PC-3 (cell line): ENCODE measurements around the gene TMEM79. TPM values are rescaled to one million over a fixed set of nuclear protein-coding genes. Genes with fewer than 3 reads are reported as not detected.
A peak's percentile ranks its signal among the peaks of the same experiment; 100 is the strongest.

Experiments used
- ATAC-seq: fragments of 200-7000 bp; cut with Tn5 transposase; 2 replicates; pipeline ENCODE4 v1.9.1; 2020; ENCODE audit warnings: mild to moderate bottlenecking, moderate library complexity
- BruUV-seq: library from RNA; stranded (reverse); fragments of 400-500 nt; replicated peaks from 2 replicates; lab custom pipeline; 2021; lab: Mats Ljungman, UMichigan
- CTCF ChIA-PET: fragments of 300-600 bp; sonication (Branson Sonifier 250); formaldehyde crosslinking; loops from one replicate; lab custom pipeline; 2022; ENCODE audit warnings: antibody characterized with exemption; lab: Charles Lee
- POLR2A ChIA-PET: fragments of 300-600 bp; sonication (Branson Sonifier 250); formaldehyde crosslinking; loops from one replicate; lab custom pipeline; 2022; ENCODE audit warnings: antibody characterized with exemption; ENCODE audit not compliant: unreplicated experiment; lab: Charles Lee
- DNase-seq: peaks from one replicate; pipeline ENCODE4 v3.0.0-alpha.2; 2015
- H2AFZ ChIP-seq: fragments of 300-600 bp; sonication (generic); 2 replicates; pipeline ENCODE4 v1.6.0; 2016; ENCODE audit warnings: antibody characterized with exemption, low read length
- H3F3A ChIP-seq: fragments of 300-600 bp; sonication (generic); one replicate; pipeline ENCODE4 v1.6.0; 2017; ENCODE audit warnings: antibody characterized with exemption, low read length, control low read depth, mild to moderate bottlenecking; ENCODE audit not compliant: unreplicated experiment
- H3K27ac ChIP-seq: fragments of 300-600 bp; sonication (generic); 2 replicates; pipeline ENCODE4 v1.5.1; 2016; ENCODE audit warnings: mild to moderate bottlenecking, low read length
- H3K27me3 ChIP-seq: fragments of 300-600 bp; sonication (generic); 2 replicates; pipeline ENCODE4 v1.6.1; 2016; ENCODE audit warnings: low read length, mixed read lengths
- H3K36me3 ChIP-seq: fragments of 300-600 bp; sonication (generic); 2 replicates; pipeline ENCODE4 v1.6.1; 2016; ENCODE audit warnings: low read depth, mixed run types, low read length, mixed read lengths
- H3K4me1 ChIP-seq: fragments of 300-600 bp; sonication (generic); 2 replicates; pipeline ENCODE4 v1.5.1; 2016; ENCODE audit warnings: low read length; ENCODE audit not compliant: insufficient read depth
- H3K4me2 ChIP-seq: fragments of 300-600 bp; sonication (generic); 2 replicates; pipeline ENCODE4 v1.6.0; 2016; ENCODE audit warnings: low read length
- H3K4me3 ChIP-seq: fragments of 300-600 bp; sonication (generic); 2 replicates; pipeline ENCODE4 v1.5.1; 2016; ENCODE audit warnings: mild to moderate bottlenecking, low read length, mixed read lengths
- H3K79me2 ChIP-seq: fragments of 300-600 bp; sonication (generic); 2 replicates; pipeline ENCODE4 v1.6.1; 2017; ENCODE audit warnings: low read length, mixed read lengths
- H3K9ac ChIP-seq: fragments of 300-600 bp; sonication (generic); 2 replicates; pipeline ENCODE4 v1.6.0; 2016; ENCODE audit warnings: mild to moderate bottlenecking, low read length
- H3K9me2 ChIP-seq: fragments of 300-600 bp; sonication (generic); replicated peaks from 2 replicates; pipeline ENCODE4 v1.6.1; 2016; ENCODE audit warnings: mixed run types, low read length, mixed read lengths
- H3K9me3 ChIP-seq: fragments of 300-600 bp; sonication (generic); 2 replicates; pipeline ENCODE4 v1.6.1; 2016; ENCODE audit warnings: low read length, mixed read lengths
- H4K20me1 ChIP-seq: fragments of 300-600 bp; sonication (generic); 2 replicates; pipeline ENCODE4 v1.6.1; 2016; ENCODE audit warnings: low read length, mixed read lengths
- EZH2 ChIP-seq: fragments of 300-600 bp; sonication (generic); IDR thresholded peaks from one replicate; pipeline ENCODE4 v1.6.1; 2017; ENCODE audit warnings: antibody characterized with exemption, mild to moderate bottlenecking, low read length; ENCODE audit not compliant: unreplicated experiment
- EZH2phosphoT487 ChIP-seq: fragments of 300-600 bp; sonication (generic); IDR thresholded peaks from 2 replicates; pipeline ENCODE4 v1.6.1; 2018; ENCODE audit warnings: mild to moderate bottlenecking, antibody characterized with exemption, low read length, borderline replicate concordance
- intact Hi-C: fragments of 100-400 bp; cut with micrococcal nuclease; formaldehyde crosslinking; loops from 2 replicates; pipeline ENCODE4 v1.9.0; 2023
- total RNA-seq: library from RNA; depleted of rRNA; stranded (reverse); fragments of >200 nt; gene quantifications from 2 replicates; pipeline ENCODE4 v1.2.3, GENCODE V29; 2014
- TF ChIP-seq, protein P1 (sequence below): fragments of 300-600 bp; sonication (generic); conservative IDR thresholded peaks from 2 replicates; pipeline ENCODE4 v1.5.1; 2017; ENCODE audit warnings: antibody characterized with exemption, low read depth, mild to moderate bottlenecking, low read length

Gene TMEM79
- total RNA-seq, 1 experiment from 2014 or later, result 8.1 TPM

GRCh38 chr1:156262461-156263287 is 21.5 kb upstream of the TMEM79 start:
- H3F3A ChIP-seq, result peaks cover 12% of the 10 kb centered on the region
- no peaks in the 10 kb centered on the region for H3K9me2 ChIP-seq
- H3K4me1 ChIP-seq, result peaks cover 25% of the 10 kb centered on the region
- H3K4me3 ChIP-seq, result peak overlapping the region; percentile 16; the same call in 1 of the 2 replicates
- peaks cover 77% of the 10 kb centered on the region for H3K36me3 ChIP-seq
- DNase-seq (peak; percentile 98), ATAC-seq (peak; percentile 85)
- H3K79me2 ChIP-seq, result peaks cover 3% of the 10 kb centered on the region; the same call in 1 of the 2 replicates
- peak overlapping the region; percentile 91 for H3K27ac ChIP-seq
- 0 out of 2 replicates have a peak, but pooled peaks cover 4% of the 10 kb centered on the region for H4K20me1 ChIP-seq
- H2AFZ ChIP-seq, result no peak overlapping the region
- peak overlapping the region; percentile 39 for H3K9ac ChIP-seq
- peak overlapping the region; percentile 74 for H3K4me2 ChIP-seq
- TF ChIP-seq EZH2phosphoT487, result no peak
- TF ChIP-seq, protein P1, sequence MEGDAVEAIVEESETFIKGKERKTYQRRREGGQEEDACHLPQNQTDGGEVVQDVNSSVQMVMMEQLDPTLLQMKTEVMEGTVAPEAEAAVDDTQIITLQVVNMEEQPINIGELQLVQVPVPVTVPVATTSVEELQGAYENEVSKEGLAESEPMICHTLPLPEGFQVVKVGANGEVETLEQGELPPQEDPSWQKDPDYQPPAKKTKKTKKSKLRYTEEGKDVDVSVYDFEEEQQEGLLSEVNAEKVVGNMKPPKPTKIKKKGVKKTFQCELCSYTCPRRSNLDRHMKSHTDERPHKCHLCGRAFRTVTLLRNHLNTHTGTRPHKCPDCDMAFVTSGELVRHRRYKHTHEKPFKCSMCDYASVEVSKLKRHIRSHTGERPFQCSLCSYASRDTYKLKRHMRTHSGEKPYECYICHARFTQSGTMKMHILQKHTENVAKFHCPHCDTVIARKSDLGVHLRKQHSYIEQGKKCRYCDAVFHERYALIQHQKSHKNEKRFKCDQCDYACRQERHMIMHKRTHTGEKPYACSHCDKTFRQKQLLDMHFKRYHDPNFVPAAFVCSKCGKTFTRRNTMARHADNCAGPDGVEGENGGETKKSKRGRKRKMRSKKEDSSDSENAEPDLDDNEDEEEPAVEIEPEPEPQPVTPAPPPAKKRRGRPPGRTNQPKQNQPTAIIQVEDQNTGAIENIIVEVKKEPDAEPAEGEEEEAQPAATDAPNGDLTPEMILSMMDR, result no peak
- TF ChIP-seq EZH2, result no peak
- intact Hi-C loops, result loop anchor here (1.0 kb wide), 1 partner anchor 20 kb away; the partner anchor contains the start of gene SMG5
- POLR2A ChIA-PET, result interaction anchor here (1.0 kb wide), 1 partner anchor 20 kb away, joined by 3 read pairs; the partner anchor contains the start of gene SMG5
- no peaks in the 10 kb centered on the region for H3K27me3 ChIP-seq
- CTCF ChIA-PET, result no interaction called here
- H3K9me3 ChIP-seq, result no peaks in the 10 kb centered on the region
- BruUV-seq, result no TSS peak

DNA sequence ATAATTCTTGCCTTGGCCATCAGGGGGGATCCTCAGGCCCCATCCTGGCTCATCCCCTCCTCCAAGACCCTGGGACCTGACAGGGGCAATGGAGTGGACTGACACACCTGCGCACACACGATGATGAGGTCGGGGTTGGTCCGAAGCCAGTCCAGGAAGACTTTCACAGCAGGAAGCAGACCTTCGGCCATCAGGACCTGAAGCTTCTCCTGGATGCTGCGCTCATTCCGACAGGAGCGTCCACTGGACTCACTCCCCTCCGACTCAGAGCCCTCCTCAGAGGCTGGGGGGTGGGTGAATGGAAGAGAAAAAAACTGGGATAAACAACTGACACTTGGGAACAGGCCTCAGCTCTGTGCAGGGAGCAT is 20.9 kb upstream of the TMEM79 start:
- H3K27ac ChIP-seq, result peak overlapping the region; percentile 91
- peak overlapping the region; percentile 74 for H3K4me2 ChIP-seq
- intact Hi-C loops, result loop anchor here (1.0 kb wide), 1 partner anchor 19 kb away; the partner anchor contains the start of gene SMG5
- no peak for DNase-seq
- peak; percentile 44 for ATAC-seq
- H3K4me1 ChIP-seq, result peaks cover 25% of the 10 kb centered on the region
- no peak overlapping the region; the same call in 1 of the 2 replicates for H3K9ac ChIP-seq
- H3K9me2 ChIP-seq, result no peaks in the 10 kb centered on the region
- H3K9me3 ChIP-seq, result no peaks in the 10 kb centered on the region
- ChIA-PET CTCF (no interaction called here), POLR2A (interaction anchor here (1.0 kb wide), 1 partner anchor 19 kb away, joined by 3 read pairs; the partner anchor contains the start of gene SMG5)
- BruUV-seq, result no TSS peak
- peaks cover 3% of the 10 kb centered on the region; the same call in 1 of the 2 replicates for H3K79me2 ChIP-seq
- peaks cover 12% of the 10 kb centered on the region for H3F3A ChIP-seq
- no peak for TF ChIP-seq EZH2phosphoT487
- no peak for TF ChIP-seq EZH2
- H3K27me3 ChIP-seq, result no peaks in the 10 kb centered on the region
- H4K20me1 ChIP-seq, result 0 out of 2 replicates have a peak, but pooled peaks cover 4% of the 10 kb centered on the region
- no peak overlapping the region for H3K4me3 ChIP-seq
- H3K36me3 ChIP-seq, result peaks cover 77% of the 10 kb centered on the region
- H2AFZ ChIP-seq, result no peak overlapping the region

DNA sequence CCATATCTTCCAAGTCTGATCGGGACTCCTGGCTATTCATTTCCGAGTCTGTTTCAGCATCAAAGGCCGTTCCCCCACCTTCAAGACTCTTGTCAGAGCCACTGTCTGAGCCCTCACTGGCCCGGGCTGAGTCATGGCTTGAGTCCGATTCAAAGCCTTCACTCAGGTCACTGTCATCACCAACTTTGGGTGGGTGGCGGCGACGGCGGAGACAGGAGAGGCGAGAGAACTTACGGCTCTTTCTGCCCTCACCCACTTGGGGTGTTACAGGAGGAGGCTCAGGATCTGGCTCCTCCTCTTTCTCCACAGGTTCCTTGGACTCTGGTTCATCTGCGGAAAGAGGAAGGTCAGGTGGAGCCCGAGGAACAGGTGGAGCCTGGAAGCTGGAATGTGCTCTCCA is 18.1 kb upstream of the TMEM79 start:
- no peaks in the 10 kb centered on the region for H3K27me3 ChIP-seq
- H3K4me3 ChIP-seq, result no peak overlapping the region
- H3F3A ChIP-seq, result peaks cover 12% of the 10 kb centered on the region
- no peaks in the 10 kb centered on the region for H3K9me3 ChIP-seq
- H3K79me2 ChIP-seq, result peaks cover 6% of the 10 kb centered on the region; the same call in 1 of the 2 replicates
- POLR2A ChIA-PET, result no interaction called here
- DNase-seq (no peak), ATAC-seq (no peak)
- no peak overlapping the region for H3K9ac ChIP-seq
- CTCF ChIA-PET, result no interaction called here
- H3K9me2 ChIP-seq, result no peaks in the 10 kb centered on the region
- TSS peak; percentile 52 for BruUV-seq
- H3K4me2 ChIP-seq, result no peak overlapping the region
- peaks cover 65% of the 10 kb centered on the region for H3K36me3 ChIP-seq
- H2AFZ ChIP-seq, result no peak overlapping the region
- 0 out of 2 replicates have a peak, but pooled peaks cover 7% of the 10 kb centered on the region for H4K20me1 ChIP-seq
- peaks cover 25% of the 10 kb centered on the region for H3K4me1 ChIP-seq
- TF ChIP-seq EZH2phosphoT487, result no peak
- TF ChIP-seq, protein P1, result no peak
- TF ChIP-seq EZH2, result no peak
- H3K27ac ChIP-seq, result no peak overlapping the region
- intact Hi-C loops, result no loop called here
